HepG2 (cell line): ENCODE data around the gene PDZD4. TPM values are rescaled to one million over a fixed set of nuclear protein-coding genes. Genes with fewer than 3 reads are reported as not detected.
A peak's percentile ranks its signal among the peaks of the same experiment; 100 is the strongest.

Source experiments
- ATF7 ChIP-seq, 2 experiments: fragments of 450-650 bp in 1 of 2; sonication (generic) in 1 of 2; formaldehyde crosslinking in 1 of 2; IDR thresholded peaks; 2 replicates each; pipeline versions ENCODE4 v1.4.0 to v1.6.1; 2016 to 2020; ENCODE audit warnings: antibody characterized with exemption in 1 of 2, mild to moderate bottlenecking in 1 of 2, missing genetic modification reagents in 1 of 2
- ATF7-NPFF ChIP-seq: sonication (generic); formaldehyde crosslinking; IDR thresholded peaks from 2 replicates; pipeline ENCODE4 v1.8.1; 2023; ENCODE audit warnings: mild to moderate bottlenecking, low read depth, missing genetic modification reagents, moderate library complexity
- CEBPB ChIP-seq: IDR thresholded peaks from 2 replicates; pipeline ENCODE4 v1.6.1; 2011; ENCODE audit warnings: low read depth, low read length, improper control_type of control experiment, borderline replicate concordance
- ELF4 ChIP-seq: sonication (generic); formaldehyde crosslinking; IDR thresholded peaks from 2 replicates; pipeline ENCODE4 v1.5.0; 2020; ENCODE audit warnings: missing genetic modification reagents, mild to moderate bottlenecking, moderate library complexity, borderline replicate concordance
- EZH2 ChIP-seq: conservative IDR thresholded peaks from 2 replicates; pipeline ENCODE4 v1.6.1; 2012; ENCODE audit warnings: mild to moderate bottlenecking, low read depth, low read length, moderate library complexity
- GTF3A ChIP-seq: sonication (generic); formaldehyde crosslinking; conservative IDR thresholded peaks from 2 replicates; pipeline ENCODE4 v1.4.0; 2020; ENCODE audit warnings: mild to moderate bottlenecking, missing genetic modification reagents
- IKZF4 ChIP-seq: sonication (generic); formaldehyde crosslinking; IDR thresholded peaks from 2 replicates; pipeline ENCODE4 v1.5.1; 2020; ENCODE audit warnings: borderline replicate concordance, mild to moderate bottlenecking, low read depth, missing genetic modification reagents; ENCODE audit errors: not compliant biosample characterization
- KAT2B ChIP-seq: fragments of 150-350 bp; IDR thresholded peaks from 2 replicates; pipeline ENCODE4 v1.6.1; 2014; ENCODE audit warnings: low read depth, low read length, borderline replicate concordance
- MED13 ChIP-seq: sonication (generic); formaldehyde crosslinking; IDR thresholded peaks from 2 replicates; pipeline ENCODE4 v1.5.0; 2020; ENCODE audit warnings: missing genetic modification reagents
- MTF1 ChIP-seq: sonication (generic); formaldehyde crosslinking; IDR thresholded peaks from 2 replicates; pipeline ENCODE4 v1.5.0; 2020; ENCODE audit warnings: missing genetic modification reagents
- NFYB ChIP-seq: sonication (generic); formaldehyde crosslinking; IDR thresholded peaks from 2 replicates; pipeline ENCODE4 v1.4.0; 2020; ENCODE audit warnings: missing genetic modification reagents
- NR2F1 ChIP-seq, 2 experiments: fragments of 450-650 bp in 1 of 2; formaldehyde crosslinking in 1 of 2; IDR thresholded peaks; 2 replicates each; pipeline versions ENCODE4 v1.5.0 to v1.6.1; 2016 to 2020; ENCODE audit warnings: mild to moderate bottlenecking in 1 of 2, missing compliant biosample characterization in 1 of 2, missing genetic modification reagents in 1 of 2, moderate library complexity in 1 of 2
- SMAD9 ChIP-seq: sonication (generic); formaldehyde crosslinking; IDR thresholded peaks from 2 replicates; pipeline ENCODE4 v1.5.1; 2020; ENCODE audit warnings: mild to moderate bottlenecking, missing genetic modification reagents
- SOX5 ChIP-seq: IDR thresholded peaks from 2 replicates; pipeline ENCODE4 v1.6.1; 2016; ENCODE audit warnings: borderline replicate concordance
- TRIM22 ChIP-seq: fragments of 450-650 bp; IDR thresholded peaks from 2 replicates; pipeline ENCODE4 v1.6.1; 2017
- UBTF ChIP-seq: sonication (generic); formaldehyde crosslinking; IDR thresholded peaks from 2 replicates; pipeline ENCODE4 v1.4.0; 2020; ENCODE audit warnings: mild to moderate bottlenecking, missing genetic modification reagents
- WIZ ChIP-seq: sonication (generic); formaldehyde crosslinking; IDR thresholded peaks from 2 replicates; pipeline ENCODE4 v1.5.1; 2020; ENCODE audit warnings: mild to moderate bottlenecking, missing genetic modification reagents
- ZFP36 ChIP-seq: fragments of 150-350 bp; IDR thresholded peaks from 2 replicates; pipeline ENCODE4 v1.6.1; 2018; ENCODE audit warnings: borderline replicate concordance, low read length, low read depth; ENCODE audit not compliant: partially characterized antibody
- ZFYVE20 ChIP-seq: sonication (generic); formaldehyde crosslinking; IDR thresholded peaks from 2 replicates; pipeline ENCODE4 v1.8.0; 2023; ENCODE audit warnings: low read depth, mild to moderate bottlenecking, moderate library complexity, missing genetic modification reagents, borderline replicate concordance
- ZNF331 ChIP-seq: sonication (generic); formaldehyde crosslinking; IDR thresholded peaks from 2 replicates; pipeline ENCODE4 v1.4.0; 2020; ENCODE audit warnings: missing genetic modification reagents
- ZNF431 ChIP-seq: sonication (generic); formaldehyde crosslinking; IDR thresholded peaks from 2 replicates; pipeline ENCODE4 v1.9.0; 2022; ENCODE audit warnings: missing genetic modification reagents, low read depth, mild to moderate bottlenecking, borderline replicate concordance
- ZNF460 ChIP-seq: sonication (generic); formaldehyde crosslinking; IDR thresholded peaks from 2 replicates; pipeline ENCODE4 v1.5.1; 2020; ENCODE audit warnings: missing genetic modification reagents, mild to moderate bottlenecking, borderline replicate concordance
- ZNF570 ChIP-seq: sonication (generic); formaldehyde crosslinking; IDR thresholded peaks from 2 replicates; pipeline ENCODE4 v1.4.0; 2020; ENCODE audit warnings: mild to moderate bottlenecking, missing genetic modification reagents, borderline replicate concordance
- ZNF781 ChIP-seq: sonication (generic); formaldehyde crosslinking; IDR thresholded peaks from 2 replicates; pipeline ENCODE4 v1.5.1; 2020; ENCODE audit warnings: borderline replicate concordance, mild to moderate bottlenecking, missing genetic modification reagents; ENCODE audit errors: not compliant biosample characterization
- ZNF878 ChIP-seq: sonication (generic); formaldehyde crosslinking; IDR thresholded peaks from 2 replicates; pipeline ENCODE4 v1.8.1; 2023; ENCODE audit warnings: mild to moderate bottlenecking, missing genetic modification reagents, moderate library complexity
- ZSCAN29 ChIP-seq: sonication (generic); formaldehyde crosslinking; conservative IDR thresholded peaks from 2 replicates; pipeline ENCODE4 v1.4.0; 2020; ENCODE audit warnings: mild to moderate bottlenecking, missing genetic modification reagents
- polyA plus RNA-seq, 8 experiments: library from polyadenylated mRNA; depleted of rRNA in 3 of 8; stranded (reverse) in 7 of 8; unstranded in 1 of 8; fragments of >200 nt; fragmentation: Illumina TruSeq in 4 of 8; extraction: Trizol in 4 of 8; gene quantifications; 2 replicates each; pipeline versions ENCODE4 v1.2.1 to v1.2.3, GENCODE V29; 2011 to 2016; ENCODE audit warnings: low read depth in 4 of 8, missing spikeins in 1 of 8, mixed read lengths in 1 of 8; ENCODE audit not compliant: insufficient read depth in 1 of 8
- total RNA-seq, 5 experiments: library from RNA; depleted of rRNA; stranded (reverse); fragments of >200 nt; fragmentation: Illumina TruSeq; extraction: Trizol; gene quantifications; 2 replicates each; pipeline ENCODE4 v1.2.3, GENCODE V29; 2016; ENCODE audit warnings: low read depth in 1 of 5

Gene PDZD4
- total and polyA plus RNA-seq, 2 of the 13 experiments (the other 11 are each of a cell fraction or from before 2014, with no cell fraction given), result not detected

- TF ChIP-seq SMAD9 (CRISPR knock-in tag), result peak; percentile 99
- TF ChIP-seq ZNF878 (CRISPR knock-in tag), result peak; percentile 99
- TF ChIP-seq ELF4 (CRISPR knock-in tag), result peak; percentile 93
- TF ChIP-seq UBTF (CRISPR knock-in tag), result peak; percentile 53; the same call in 1 of the 2 replicates
- TF ChIP-seq ZNF431 (CRISPR knock-in tag), result peak; percentile 100
- TF ChIP-seq IKZF4 (CRISPR knock-in tag), result peak; percentile 100
- TF ChIP-seq KAT2B, result no peak
- TF ChIP-seq ZNF781, result peak; percentile 100
- peak; percentile 99 for TF ChIP-seq ZNF331 (CRISPR knock-in tag)
- TF ChIP-seq MED13 (CRISPR knock-in tag), result peak; percentile 99
- TF ChIP-seq SOX5 (CRISPR knock-in tag), result peak; percentile 86
- TF ChIP-seq NR2F1 (CRISPR knock-in tag; IDR thresholded peaks at IDR 0.05), result peak in 1 of 2 experiments; percentile 57; a peak in 1 of 4 replicates
- peak; percentile 84; the same call in 1 of the 2 replicates for TF ChIP-seq ZSCAN29
- TF ChIP-seq CEBPB, result no peak
- TF ChIP-seq GTF3A (CRISPR knock-in tag), result no peak
- TF ChIP-seq WIZ (CRISPR knock-in tag), result peak; percentile 100
- peak; percentile 99 for TF ChIP-seq ZFYVE20 (CRISPR knock-in tag)
- 0 out of 2 replicates have a peak, but pooled peaks have one; percentile 22 for TF ChIP-seq ZNF460
- no peak for TF ChIP-seq ATF7 (IDR thresholded peaks at IDR 0.05)
- TF ChIP-seq ATF7 (CRISPR knock-in tag; IDR thresholded peaks at IDR 0.05), result peak; percentile 75
- peak; percentile 99 for TF ChIP-seq ATF7-NPFF
- TF ChIP-seq NFYB (CRISPR knock-in tag), result peak; percentile 72
- no peak for TF ChIP-seq TRIM22
- TF ChIP-seq ZFP36, result no peak
- TF ChIP-seq EZH2, result no peak
- peak; percentile 99 for TF ChIP-seq ZNF570 (CRISPR knock-in tag)
- peak; percentile 99 for TF ChIP-seq MTF1 (CRISPR knock-in tag)
These were observed 45.2 kb upstream of the PDZD4 start (continued) for GRCh38 chrX:153875391-153876111.
